Ascending aorta (tissue), 2 donors: ENCODE measurements around the gene AP5Z1. TPM values are rescaled to one million over a fixed set of nuclear protein-coding genes. Genes with fewer than 3 reads are reported as not detected.

Experiments
- DNase-seq, 2 donors: peaks; one replicate each; pipeline ENCODE4 v3.0.0-alpha.2; 2019; ENCODE audit warnings: low spot score in 2 of 2
- H3K27ac ChIP-seq, 2 donors: fragments of 200-600 bp; sonication (generic); one replicate each; pipeline ENCODE4 v1.5.1; 2016 to 2017; ENCODE audit warnings: mild to moderate bottlenecking in 1 of 2
- H3K27me3 ChIP-seq: fragments of 200-600 bp; sonication (generic); one replicate; pipeline ENCODE4 v1.5.1; 2017
- H3K36me3 ChIP-seq, 2 donors: fragments of 200-600 bp; sonication (generic); one replicate each; pipeline ENCODE4 v1.5.1; 2016
- H3K4me1 ChIP-seq, 2 donors: fragments of 200-600 bp; sonication (generic); one replicate each; pipeline ENCODE4 v1.5.1; 2016 to 2017; ENCODE audit warnings: mild to moderate bottlenecking in 1 of 2
- H3K4me3 ChIP-seq, 2 donors: fragments of 200-600 bp; sonication (generic); one replicate each; pipeline ENCODE4 v1.5.1; 2016 to 2017; ENCODE audit warnings: mild to moderate bottlenecking in 1 of 2
- H3K9me3 ChIP-seq, 2 donors: fragments of 200-600 bp; sonication (generic); one replicate each; pipeline ENCODE4 v1.5.1; 2016
- intact Hi-C: fragments of 100-400 bp; cut with DNase I; formaldehyde crosslinking; loops from one replicate; pipeline ENCODE4 v1.15.1; 2023
- total RNA-seq: library from RNA; depleted of rRNA; stranded (reverse); fragments of >200 nt; gene quantifications from one replicate; pipeline ENCODE4 v1.1.0, GENCODE V29; 2016
- TF ChIP-seq, protein P1 (sequence below), 3 experiments: fragments of 200-600 bp in 2 of 3; fragments of 450-650 bp in 1 of 3; sonication (generic) in 2 of 3; IDR thresholded peaks; one replicate each; pipeline ENCODE4 v1.5.1; 2016 to 2019; ENCODE audit warnings: antibody characterized with exemption in 3 of 3, mild to moderate bottlenecking in 1 of 3, moderate library complexity in 1 of 3

Gene AP5Z1
- total RNA-seq, 1 donor from 2014 or later = 115 TPM

DNA sequence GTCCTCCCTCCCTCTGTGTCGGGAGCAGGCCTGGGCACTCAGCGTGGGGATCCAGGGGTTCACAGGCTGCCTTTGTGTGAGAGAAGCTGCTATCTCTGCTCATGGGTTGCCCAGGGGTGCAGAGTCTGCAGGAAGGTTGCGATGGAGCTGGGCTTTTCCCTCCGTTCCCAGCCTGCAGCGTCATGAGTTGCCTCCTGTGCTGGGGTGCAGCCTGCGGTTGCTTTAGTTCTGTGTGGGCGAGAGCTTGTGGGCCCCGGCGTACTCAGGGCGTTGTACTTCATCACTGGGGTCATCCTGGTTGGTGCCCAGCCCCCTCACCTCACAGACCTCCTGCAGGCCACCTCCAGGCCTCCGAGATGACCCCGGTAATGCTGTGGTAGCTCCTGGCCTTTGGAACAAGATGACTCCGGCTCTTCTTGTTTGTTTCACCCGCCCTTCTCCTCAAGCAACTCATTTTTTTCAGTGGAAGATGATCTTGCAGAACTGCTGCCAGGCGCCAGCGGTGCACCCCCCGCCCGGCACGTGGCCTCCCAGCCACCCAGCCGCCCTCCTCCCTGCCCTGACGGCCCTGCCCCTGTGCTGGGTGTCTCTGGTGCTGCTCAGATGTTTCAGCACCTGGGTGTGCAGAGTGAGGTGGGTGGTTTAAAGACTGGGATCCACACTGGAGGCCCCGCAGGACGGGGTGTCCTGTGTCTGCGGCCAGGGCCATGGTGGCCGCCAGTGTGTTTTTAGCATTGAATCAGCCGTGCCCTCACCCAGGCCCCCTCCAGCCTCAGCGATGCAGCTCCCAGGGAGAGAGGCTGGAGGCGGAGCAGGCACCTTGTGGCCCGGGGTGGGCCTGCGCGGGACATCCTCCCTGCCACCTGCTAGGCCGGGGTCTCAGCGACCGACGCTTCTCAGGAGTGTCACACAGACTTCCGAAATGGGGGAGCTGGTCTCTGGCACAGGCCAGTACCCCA is 7.2 kb downstream of the AP5Z1 start:
- DNase-seq = no peak
- Histone ChIP-seq H3K4me3 (no peak overlapping the region), H3K9me3 (no peaks in the 10 kb centered on the region), H3K4me1 (no peaks in the 10 kb centered on the region), H3K36me3 (peaks cover 67 to 70% of the 10 kb centered on the region in 2 donors), H3K27ac (no peak overlapping the region), H3K27me3 (no peaks in the 10 kb centered on the region)
- intact Hi-C loops = no loop called here
- TF ChIP-seq, protein P1, sequence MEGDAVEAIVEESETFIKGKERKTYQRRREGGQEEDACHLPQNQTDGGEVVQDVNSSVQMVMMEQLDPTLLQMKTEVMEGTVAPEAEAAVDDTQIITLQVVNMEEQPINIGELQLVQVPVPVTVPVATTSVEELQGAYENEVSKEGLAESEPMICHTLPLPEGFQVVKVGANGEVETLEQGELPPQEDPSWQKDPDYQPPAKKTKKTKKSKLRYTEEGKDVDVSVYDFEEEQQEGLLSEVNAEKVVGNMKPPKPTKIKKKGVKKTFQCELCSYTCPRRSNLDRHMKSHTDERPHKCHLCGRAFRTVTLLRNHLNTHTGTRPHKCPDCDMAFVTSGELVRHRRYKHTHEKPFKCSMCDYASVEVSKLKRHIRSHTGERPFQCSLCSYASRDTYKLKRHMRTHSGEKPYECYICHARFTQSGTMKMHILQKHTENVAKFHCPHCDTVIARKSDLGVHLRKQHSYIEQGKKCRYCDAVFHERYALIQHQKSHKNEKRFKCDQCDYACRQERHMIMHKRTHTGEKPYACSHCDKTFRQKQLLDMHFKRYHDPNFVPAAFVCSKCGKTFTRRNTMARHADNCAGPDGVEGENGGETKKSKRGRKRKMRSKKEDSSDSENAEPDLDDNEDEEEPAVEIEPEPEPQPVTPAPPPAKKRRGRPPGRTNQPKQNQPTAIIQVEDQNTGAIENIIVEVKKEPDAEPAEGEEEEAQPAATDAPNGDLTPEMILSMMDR (IDR thresholded peaks at IDR 0.05) = no peak

DNA sequence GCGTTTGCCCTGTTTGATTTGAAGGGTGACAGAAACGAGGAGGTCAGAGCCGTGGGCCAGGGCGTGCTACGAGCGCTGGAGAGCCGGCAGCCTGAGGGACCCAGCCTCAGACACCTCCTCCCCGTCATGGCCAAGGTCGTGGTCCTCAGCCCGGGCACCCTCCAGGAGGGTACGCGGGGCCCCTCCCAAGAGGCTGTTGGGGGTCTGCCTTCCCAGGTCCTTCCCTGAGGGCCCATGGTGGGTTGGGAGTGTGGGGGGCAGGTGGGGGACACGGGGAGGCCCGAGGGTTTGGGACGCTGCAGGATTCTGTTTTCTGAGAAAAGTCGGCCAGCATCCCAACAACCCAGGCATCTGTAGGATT is 7.8 kb downstream of the AP5Z1 start:
- intact Hi-C loops = no loop called here
- Histone ChIP-seq H3K4me3 (no peak overlapping the region), H3K27me3 (no peaks in the 10 kb centered on the region), H3K9me3 (no peaks in the 10 kb centered on the region), H3K36me3 (peaks cover 73 to 77% of the 10 kb centered on the region in 2 donors), H3K4me1 (no peaks in the 10 kb centered on the region), H3K27ac (no peak overlapping the region)
- TF ChIP-seq, protein P1 (IDR thresholded peaks at IDR 0.05) = no peak
- no peak for DNase-seq

DNA sequence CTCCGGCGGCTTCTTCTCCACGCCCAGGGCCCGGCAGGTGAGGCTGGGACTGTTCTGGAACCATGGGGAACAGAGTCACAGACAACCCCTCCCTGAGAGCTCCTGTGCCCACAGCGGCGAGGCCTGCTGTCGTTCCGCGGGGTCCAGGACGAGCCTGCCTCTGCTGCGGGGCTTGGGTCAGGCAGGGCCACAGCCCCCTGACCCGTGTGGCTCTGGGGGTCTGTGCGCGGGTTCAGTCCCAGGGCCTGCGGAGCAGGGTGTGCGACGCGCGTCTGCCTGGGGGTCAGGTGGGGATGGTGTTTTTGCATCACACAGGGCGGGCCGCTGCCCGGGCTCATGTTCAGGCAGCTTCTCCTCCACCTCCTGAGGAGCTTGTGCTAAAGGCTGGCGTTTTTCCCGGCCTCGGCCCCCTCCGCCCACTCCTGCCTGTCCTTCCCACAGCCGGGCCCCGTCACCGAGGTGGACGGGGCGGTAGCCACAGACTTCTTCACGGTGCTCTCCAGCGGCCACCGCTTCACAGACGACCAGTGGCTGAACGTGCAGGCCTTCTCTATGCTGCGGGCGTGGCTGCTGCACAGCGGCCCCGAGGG is 8.4 kb downstream of the AP5Z1 start:
- Histone ChIP-seq H3K27ac (no peak overlapping the region), H3K36me3 (peaks cover 79 to 83% of the 10 kb centered on the region in 2 donors), H3K9me3 (no peaks in the 10 kb centered on the region), H3K4me1 (no peaks in the 10 kb centered on the region), H3K4me3 (no peak overlapping the region), H3K27me3 (no peaks in the 10 kb centered on the region)
- intact Hi-C loops = no loop called here
- DNase-seq = no peak
- TF ChIP-seq, protein P1 (IDR thresholded peaks at IDR 0.05) = no peak

DNA sequence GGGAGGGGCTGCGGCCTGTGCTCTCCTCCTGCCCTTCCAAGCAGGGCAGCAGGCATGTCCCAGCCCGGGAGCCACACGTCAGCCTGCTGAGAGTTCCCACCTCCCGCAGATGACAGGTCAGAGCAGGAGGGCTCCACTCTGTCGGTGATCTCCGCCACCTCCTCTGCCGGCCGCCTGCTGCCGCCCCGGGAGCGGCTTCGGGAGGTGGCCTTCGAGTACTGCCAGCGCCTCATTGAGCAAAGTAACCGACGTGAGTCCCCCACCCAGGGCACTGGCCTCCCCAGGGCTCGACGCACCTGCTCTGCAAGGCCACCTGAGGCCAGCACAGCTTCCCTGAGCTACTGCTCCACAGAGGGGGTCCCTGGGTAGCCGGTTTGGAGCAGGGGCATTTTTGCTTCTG is 9.4 kb downstream of the AP5Z1 start:
- Histone ChIP-seq H3K4me1 (no peaks in the 10 kb centered on the region), H3K36me3 (peaks cover 88 to 92% of the 10 kb centered on the region in 2 donors), H3K27me3 (no peaks in the 10 kb centered on the region), H3K4me3 (no peak overlapping the region), H3K9me3 (no peaks in the 10 kb centered on the region), H3K27ac (no peak overlapping the region)
- TF ChIP-seq, protein P1 (IDR thresholded peaks at IDR 0.05) = no peak
- DNase-seq = no peak
- intact Hi-C loops = no loop called here

DNA sequence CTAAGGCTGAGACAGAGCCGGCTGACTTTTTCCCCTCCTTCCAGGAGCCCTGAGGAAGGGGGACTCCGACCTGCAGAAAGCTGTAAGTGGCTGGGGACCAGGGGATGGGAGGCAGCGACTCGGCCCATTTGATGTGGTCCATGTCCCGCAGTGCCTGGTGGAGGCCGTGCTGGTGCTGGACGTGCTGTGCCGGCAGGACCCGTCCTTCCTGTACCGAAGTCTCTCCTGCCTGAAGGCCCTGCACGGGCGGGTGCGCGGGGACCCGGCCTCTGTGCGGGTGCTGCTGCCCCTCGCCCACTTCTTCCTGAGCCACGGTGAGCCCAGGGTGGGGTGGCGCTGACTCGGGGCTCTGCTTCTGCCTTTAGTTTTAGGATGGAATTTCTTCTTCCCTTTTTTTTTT is 9.9 kb downstream of the AP5Z1 start:
- TF ChIP-seq, protein P1 (IDR thresholded peaks at IDR 0.05) = no peak
- peaks cover 94 to 98% of the 10 kb centered on the region in 2 donors for H3K36me3 ChIP-seq
- no peaks in the 10 kb centered on the region for H3K27me3 ChIP-seq
- H3K4me1 ChIP-seq = no peaks in the 10 kb centered on the region
- intact Hi-C loops = no loop called here
- no peak overlapping the region for H3K4me3 ChIP-seq
- no peak overlapping the region for H3K27ac ChIP-seq
- DNase-seq = no peak
- no peaks in the 10 kb centered on the region for H3K9me3 ChIP-seq
